GM13976 (cell line): Measurements from ENCODE around the gene PRRX1.

Experiments used
- DNase-seq: peaks from one replicate; pipeline ENCODE4 v3.0.0; 2012; ENCODE audit warnings: low spot score
- in situ Hi-C: fragments of 300-500 bp; cut with MboI; formaldehyde crosslinking; loops from one replicate; pipeline ENCODE4 v1.12.0; 2022; ENCODE audit warnings: low sequenced_read_pairs, mixed read lengths, inconsistent platforms; ENCODE audit not compliant: unreplicated experiment
- TF ChIP-seq, protein P1 (sequence below): IDR thresholded peaks from 2 replicates; pipeline ENCODE4 v1.5.1; 2012; ENCODE audit warnings: borderline replicate concordance, mild to moderate bottlenecking; ENCODE audit not compliant: insufficient read depth; ENCODE audit errors: extremely low read depth, missing control alignments, control extremely low read depth

PRRX1 gene

DNA sequence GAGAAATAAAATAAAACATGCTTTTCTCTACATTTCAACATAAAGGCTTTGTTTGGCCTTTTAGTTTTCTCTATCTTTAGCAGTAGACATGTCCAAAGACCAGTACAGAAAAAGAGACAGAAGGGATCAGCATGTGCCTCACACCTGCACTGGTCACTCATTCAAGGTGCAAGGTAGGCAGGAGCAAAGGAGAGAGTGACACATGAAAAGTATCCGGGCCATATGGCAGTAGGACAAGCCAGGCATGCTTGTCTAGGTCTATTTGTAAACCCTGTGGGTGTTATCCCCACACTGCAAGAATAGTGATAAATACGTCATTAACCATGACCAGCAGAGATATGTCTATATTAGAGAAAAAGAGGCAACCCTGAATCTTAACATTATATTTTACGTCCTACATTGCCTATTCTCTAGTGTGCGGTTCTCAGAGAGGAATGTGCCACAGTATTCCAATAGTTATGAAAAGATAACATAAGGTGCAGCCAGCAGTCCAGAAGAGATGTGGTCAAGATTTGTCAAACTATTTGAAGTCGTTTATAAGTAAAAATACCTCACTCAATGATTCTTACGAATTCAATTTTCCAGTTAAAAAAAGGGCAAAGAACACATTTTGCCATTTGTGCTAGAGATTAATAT, 32.1 kb downstream of the PRRX1 start:
- in situ Hi-C loops: loop anchor here (25.0 kb wide), 1 partner anchor 191 kb away; no protein-coding TSS in a partner anchor
- no peak for DNase-seq
- TF ChIP-seq, protein P1, sequence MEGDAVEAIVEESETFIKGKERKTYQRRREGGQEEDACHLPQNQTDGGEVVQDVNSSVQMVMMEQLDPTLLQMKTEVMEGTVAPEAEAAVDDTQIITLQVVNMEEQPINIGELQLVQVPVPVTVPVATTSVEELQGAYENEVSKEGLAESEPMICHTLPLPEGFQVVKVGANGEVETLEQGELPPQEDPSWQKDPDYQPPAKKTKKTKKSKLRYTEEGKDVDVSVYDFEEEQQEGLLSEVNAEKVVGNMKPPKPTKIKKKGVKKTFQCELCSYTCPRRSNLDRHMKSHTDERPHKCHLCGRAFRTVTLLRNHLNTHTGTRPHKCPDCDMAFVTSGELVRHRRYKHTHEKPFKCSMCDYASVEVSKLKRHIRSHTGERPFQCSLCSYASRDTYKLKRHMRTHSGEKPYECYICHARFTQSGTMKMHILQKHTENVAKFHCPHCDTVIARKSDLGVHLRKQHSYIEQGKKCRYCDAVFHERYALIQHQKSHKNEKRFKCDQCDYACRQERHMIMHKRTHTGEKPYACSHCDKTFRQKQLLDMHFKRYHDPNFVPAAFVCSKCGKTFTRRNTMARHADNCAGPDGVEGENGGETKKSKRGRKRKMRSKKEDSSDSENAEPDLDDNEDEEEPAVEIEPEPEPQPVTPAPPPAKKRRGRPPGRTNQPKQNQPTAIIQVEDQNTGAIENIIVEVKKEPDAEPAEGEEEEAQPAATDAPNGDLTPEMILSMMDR: no peak

DNA sequence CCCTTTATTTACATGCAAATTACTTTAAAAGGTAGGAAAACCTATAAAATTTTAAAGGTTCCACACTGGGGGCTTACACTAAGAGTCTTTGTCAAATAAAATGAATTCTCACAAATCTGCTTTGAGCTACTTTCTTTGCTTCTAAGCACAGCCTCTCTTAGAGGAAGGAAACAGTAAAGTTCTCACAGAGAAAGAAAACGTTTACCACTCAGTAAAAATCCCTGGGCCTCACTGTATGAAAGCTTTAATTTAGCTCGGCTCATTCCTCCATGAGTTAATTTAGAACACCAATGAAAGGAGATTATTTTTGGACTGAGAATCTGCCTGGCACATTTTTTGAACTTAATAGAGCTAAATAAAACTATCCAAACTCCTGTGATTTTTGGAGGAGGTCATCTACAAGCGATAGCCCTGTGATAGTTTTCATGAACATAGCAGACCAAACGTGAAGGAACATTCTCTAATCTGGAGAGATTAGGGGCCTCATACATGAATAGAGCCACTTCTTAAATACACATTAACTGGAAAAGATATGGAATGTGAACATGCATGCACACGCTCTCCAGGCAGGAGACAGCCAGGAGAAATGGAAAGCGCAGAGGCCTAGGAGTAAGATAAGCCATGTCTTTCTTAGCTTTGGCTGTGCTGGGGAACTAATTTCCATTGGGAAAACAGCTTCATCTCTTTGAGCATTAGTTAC, 32.8 kb downstream of the PRRX1 start:
- TF ChIP-seq, protein P1: no peak
- in situ Hi-C loops: loop anchor here (25.0 kb wide), 1 partner anchor 191 kb away; no protein-coding TSS in a partner anchor
- no peak for DNase-seq

DNA sequence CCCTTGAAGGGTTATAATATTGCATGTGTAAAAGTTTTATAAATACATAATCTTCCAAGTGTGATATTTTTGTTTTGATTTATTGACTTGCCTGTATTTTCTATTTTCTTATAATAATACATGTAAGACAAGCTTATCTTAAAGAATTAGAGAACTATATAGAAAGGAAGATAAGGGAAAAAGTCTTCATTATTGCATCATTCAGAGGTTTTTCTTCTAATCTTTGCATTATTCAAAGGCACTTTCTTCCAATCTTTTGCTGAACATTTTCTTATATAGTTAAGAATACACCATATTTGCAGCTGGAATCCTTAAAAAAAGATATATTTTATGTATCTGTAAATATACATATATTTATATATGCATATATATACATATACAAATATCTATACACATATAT, 33.4 kb downstream of the PRRX1 start:
- no peak for DNase-seq
- in situ Hi-C loops: loop anchor here (25.0 kb wide), 1 partner anchor 190 kb away; no protein-coding TSS in a partner anchor
- TF ChIP-seq, protein P1: no peak

DNA sequence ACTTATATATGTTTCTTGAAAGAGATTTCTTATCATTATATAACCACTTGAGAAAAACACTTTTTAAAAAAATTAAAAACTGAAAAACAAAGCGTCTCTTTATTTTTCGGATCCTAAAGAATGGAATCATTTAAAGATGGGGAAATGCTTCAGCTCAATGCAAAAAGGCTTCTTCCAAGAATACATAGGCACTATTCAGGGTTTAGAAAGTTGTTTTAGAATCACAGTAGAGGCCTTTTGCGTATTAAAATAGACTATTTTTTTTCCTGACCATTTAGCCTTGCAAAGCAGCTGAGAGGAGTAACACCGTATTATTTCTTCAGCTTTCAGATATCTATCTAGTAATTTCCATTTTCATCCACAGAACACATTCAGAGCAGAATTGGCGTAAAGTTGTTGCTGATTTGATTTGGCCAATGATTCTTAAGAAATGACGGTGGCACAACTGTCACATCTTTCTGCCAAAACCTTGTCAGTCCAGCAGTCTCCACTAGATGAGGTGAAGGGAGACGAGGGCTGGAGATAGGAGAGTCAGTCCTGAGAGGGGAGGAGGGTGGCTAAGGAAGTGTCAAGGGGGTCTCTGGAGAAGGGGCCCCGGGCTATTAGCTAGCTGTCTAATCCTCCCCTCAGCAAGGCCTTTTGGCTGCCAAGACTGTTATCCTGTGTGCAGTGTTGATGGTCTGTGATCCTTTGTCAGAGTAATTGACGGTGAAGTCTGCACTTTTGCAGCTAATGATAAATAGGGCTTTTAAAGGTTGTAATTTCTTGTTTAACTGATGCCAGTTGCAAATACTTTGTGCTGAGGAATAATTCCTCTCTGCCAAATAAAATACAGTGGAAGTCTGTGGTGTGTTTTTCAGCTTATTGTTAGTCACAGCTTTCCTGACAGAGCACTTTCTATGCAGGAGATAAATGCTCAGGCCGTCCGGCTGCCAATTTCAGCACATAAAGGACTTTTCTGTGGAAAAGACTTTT, 34.7 kb downstream of the PRRX1 start:
- no peak for DNase-seq

DNA sequence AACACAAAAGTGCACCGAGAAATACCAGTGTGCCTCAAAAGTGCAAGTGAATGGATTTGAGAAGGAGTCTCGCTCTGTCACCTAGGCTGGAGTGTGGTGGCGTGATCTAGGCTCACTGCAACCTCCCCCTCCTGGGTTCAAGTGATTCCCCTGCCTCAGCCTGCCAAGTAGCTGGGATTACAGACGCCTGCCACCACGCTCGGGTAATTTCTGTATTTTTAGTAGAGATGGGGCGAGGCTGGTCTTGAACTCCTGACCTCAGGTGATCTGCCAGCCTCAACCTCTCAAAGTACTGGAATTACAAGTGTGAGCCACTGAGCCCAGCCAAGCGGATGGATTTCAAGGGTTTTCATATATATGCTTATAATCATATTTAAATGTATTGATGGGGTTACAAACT, 35.8 kb downstream of the PRRX1 start:
- in situ Hi-C loops: loop anchor here (25.0 kb wide), 1 partner anchor 188 kb away; no protein-coding TSS in a partner anchor
- DNase-seq: no peak
- TF ChIP-seq, protein P1: no peak

More for the DNA sequence above, 34.7 kb downstream of the PRRX1 start:
- in situ Hi-C loops: loop anchor here (25.0 kb wide), 1 partner anchor 189 kb away; no protein-coding TSS in a partner anchor
- TF ChIP-seq, protein P1: no peak
